Medulla oblongata (tissue), 1 donor: ENCODE data around the gene CMTM4.

Experiments
- DNase-seq: peaks from one replicate; pipeline ENCODE4 v3.0.0-alpha.2; 2015; ENCODE audit errors: extremely low spot score

CMTM4 gene

GRCh38 chr16:66696669-66697630, at the start of gene CMTM4:
TSS of gene CMTM4 (minus strand) at chr16:66696743. CDS start at chr16:66696525, 218 bp downstream.
- DNase-seq: peak; percentile 92

GRCh38 chr16:66746048-66746447, 49.5 kb upstream of the CMTM4 start:
- DNase-seq: no peak

- peak; percentile 54 for DNase-seq
Measured at GRCh38 chr16:66741950-66742808, 45.6 kb upstream of the CMTM4 start.

- peak; percentile 98 for DNase-seq
Measured at GRCh38 chr16:66741169-66741900, 44.8 kb upstream of the CMTM4 start.

- DNase-seq: no peak
Measured at GRCh38 chr16:66740533-66740932, 44.0 kb upstream of the CMTM4 start.

- DNase-seq: peak; percentile 67
Measured at GRCh38 chr16:66740010-66740409, 43.5 kb upstream of the CMTM4 start.

GRCh38 chr16:66735891-66736290, 39.3 kb upstream of the CMTM4 start:
- no peak for DNase-seq

- no peak for DNase-seq
Measured at GRCh38 chr16:66731101-66731500, 34.6 kb upstream of the CMTM4 start.

GRCh38 chr16:66728804-66729203, 32.3 kb upstream of the CMTM4 start:
- no peak for DNase-seq

GRCh38 chr16:66728117-66728787, 31.7 kb upstream of the CMTM4 start:
- DNase-seq: peak; percentile 86

GRCh38 chr16:66720766-66721165, 24.2 kb upstream of the CMTM4 start:
- no peak for DNase-seq

GRCh38 chr16:66719246-66719645, 22.7 kb upstream of the CMTM4 start:
- no peak for DNase-seq

GRCh38 chr16:66717776-66718175, 21.2 kb upstream of the CMTM4 start:
- DNase-seq: no peak

GRCh38 chr16:66717112-66717675, 20.7 kb upstream of the CMTM4 start:
- peak; percentile 72 for DNase-seq

- no peak for DNase-seq
Measured at GRCh38 chr16:66714654-66715307, 18.2 kb upstream of the CMTM4 start.

GRCh38 chr16:66714062-66714461, 17.5 kb upstream of the CMTM4 start:
- no peak for DNase-seq

GRCh38 chr16:66713076-66713475, 16.5 kb upstream of the CMTM4 start:
- no peak for DNase-seq

- no peak for DNase-seq
Measured at GRCh38 chr16:66712512-66712911, 16.0 kb upstream of the CMTM4 start.

- no peak for DNase-seq
Measured at GRCh38 chr16:66711581-66711980, 15.0 kb upstream of the CMTM4 start.

GRCh38 chr16:66706506-66706880, 9.9 kb upstream of the CMTM4 start:
- DNase-seq: peak; percentile 50
